ENCODE measurements around the gene CAB39L. TPM values are rescaled to one million over a fixed set of nuclear protein-coding genes. Genes with fewer than 3 reads are reported as not detected.

CAB39L gene
- total RNA-seq, 1 donor from 2014 or later, result 10.7 TPM

- Mint-ChIP-seq H3K4me3 (peak overlapping the region; percentile 75), H3K9me3 (no peaks in the 10 kb centered on the region), H3K27me3 (ENCODE audit: low read depth) (no peaks in the 10 kb centered on the region), H3K4me1 (peaks cover 20% of the 10 kb centered on the region), H3K36me3 (ENCODE audit: low read depth) (no peaks in the 10 kb centered on the region), H3K27ac (ENCODE audit: unreplicated experiment) (no peak overlapping the region)
- no peak for TF ChIP-seq CTCF (conservative IDR thresholded peaks at IDR 0.05)
- no peak for DNase-seq (ENCODE audit: low read depth, low spot score)
Observed at GRCh38 chr13:49441846-49442245, 2.0 kb downstream of the CAB39L start.

- H3K9me3 Mint-ChIP-seq, result no peaks in the 10 kb centered on the region
- TF ChIP-seq CTCF (conservative IDR thresholded peaks at IDR 0.05), result no peak
- no peak overlapping the region for H3K27ac Mint-ChIP-seq (ENCODE audit: unreplicated experiment)
- no peaks in the 10 kb centered on the region for H3K27me3 Mint-ChIP-seq (ENCODE audit: low read depth)
- DNase-seq (ENCODE audit: low read depth, low spot score), result no peak
- H3K36me3 Mint-ChIP-seq (ENCODE audit: low read depth), result no peaks in the 10 kb centered on the region
- peaks cover 20% of the 10 kb centered on the region for H3K4me1 Mint-ChIP-seq
- peak overlapping the region; percentile 75 for H3K4me3 Mint-ChIP-seq
Observed at GRCh38 chr13:49441312-49441711, 2.6 kb downstream of the CAB39L start.

GRCh38 chr13:49439609-49440008, 4.3 kb downstream of the CAB39L start:
- H3K36me3 Mint-ChIP-seq (ENCODE audit: low read depth), result no peaks in the 10 kb centered on the region

GRCh38 chr13:49437705-49438104, 6.2 kb downstream of the CAB39L start:
- TF ChIP-seq CTCF (conservative IDR thresholded peaks at IDR 0.05), result no peak
- H3K4me1 Mint-ChIP-seq, result no peaks in the 10 kb centered on the region
- no peaks in the 10 kb centered on the region for H3K9me3 Mint-ChIP-seq
- no peak overlapping the region for H3K4me3 Mint-ChIP-seq
- H3K27me3 Mint-ChIP-seq (ENCODE audit: low read depth), result no peaks in the 10 kb centered on the region
- DNase-seq (ENCODE audit: low read depth, low spot score), result no peak
- H3K36me3 Mint-ChIP-seq (ENCODE audit: low read depth), result no peaks in the 10 kb centered on the region
- no peak overlapping the region for H3K27ac Mint-ChIP-seq (ENCODE audit: unreplicated experiment)

More at GRCh38 chr13:49439609-49440008, 4.3 kb downstream of the CAB39L start:
- H3K27ac Mint-ChIP-seq (ENCODE audit: unreplicated experiment), result no peak overlapping the region
- TF ChIP-seq CTCF (conservative IDR thresholded peaks at IDR 0.05), result no peak
- H3K4me1 Mint-ChIP-seq, result peaks cover 14% of the 10 kb centered on the region
- no peaks in the 10 kb centered on the region for H3K27me3 Mint-ChIP-seq (ENCODE audit: low read depth)
- no peak for DNase-seq (ENCODE audit: low read depth, low spot score)
- no peaks in the 10 kb centered on the region for H3K9me3 Mint-ChIP-seq
- peak overlapping the region; percentile 14 for H3K4me3 Mint-ChIP-seq

- no peak overlapping the region for H3K4me3 Mint-ChIP-seq
- no peaks in the 10 kb centered on the region for H3K9me3 Mint-ChIP-seq
- TF ChIP-seq CTCF (conservative IDR thresholded peaks at IDR 0.05), result peak; percentile 58
- H3K4me1 Mint-ChIP-seq, result no peaks in the 10 kb centered on the region
- H3K27me3 Mint-ChIP-seq (ENCODE audit: low read depth), result no peaks in the 10 kb centered on the region
- no peak for DNase-seq (ENCODE audit: low read depth, low spot score)
- no peaks in the 10 kb centered on the region for H3K36me3 Mint-ChIP-seq (ENCODE audit: low read depth)
- no peak overlapping the region for H3K27ac Mint-ChIP-seq (ENCODE audit: unreplicated experiment)
Observed at GRCh38 chr13:49436890-49437289, 7.0 kb downstream of the CAB39L start.

GRCh38 chr13:49435992-49436391, 7.9 kb downstream of the CAB39L start:
- no peak for TF ChIP-seq CTCF (conservative IDR thresholded peaks at IDR 0.05)
- no peaks in the 10 kb centered on the region for H3K36me3 Mint-ChIP-seq (ENCODE audit: low read depth)
- DNase-seq (ENCODE audit: low read depth, low spot score), result no peak
- no peaks in the 10 kb centered on the region for H3K9me3 Mint-ChIP-seq
- H3K27me3 Mint-ChIP-seq (ENCODE audit: low read depth), result no peaks in the 10 kb centered on the region
- H3K4me3 Mint-ChIP-seq, result no peak overlapping the region
- H3K4me1 Mint-ChIP-seq, result no peaks in the 10 kb centered on the region
- H3K27ac Mint-ChIP-seq (ENCODE audit: unreplicated experiment), result no peak overlapping the region

Measured in neural crest cell (in vitro differentiated cells).